Camera-type eye (tissue), 1 donor: ENCODE data around the gene KLHL28. TPM values are rescaled to one million over a fixed set of nuclear protein-coding genes. Genes with fewer than 3 reads are reported as not detected.

ENCODE experiments used
- total RNA-seq: library from RNA; depleted of rRNA; stranded (reverse); fragments of >200 nt; gene quantifications from one replicate; pipeline ENCODE4 v1.2.3, GENCODE V29; 2014

KLHL28 gene, protein sequence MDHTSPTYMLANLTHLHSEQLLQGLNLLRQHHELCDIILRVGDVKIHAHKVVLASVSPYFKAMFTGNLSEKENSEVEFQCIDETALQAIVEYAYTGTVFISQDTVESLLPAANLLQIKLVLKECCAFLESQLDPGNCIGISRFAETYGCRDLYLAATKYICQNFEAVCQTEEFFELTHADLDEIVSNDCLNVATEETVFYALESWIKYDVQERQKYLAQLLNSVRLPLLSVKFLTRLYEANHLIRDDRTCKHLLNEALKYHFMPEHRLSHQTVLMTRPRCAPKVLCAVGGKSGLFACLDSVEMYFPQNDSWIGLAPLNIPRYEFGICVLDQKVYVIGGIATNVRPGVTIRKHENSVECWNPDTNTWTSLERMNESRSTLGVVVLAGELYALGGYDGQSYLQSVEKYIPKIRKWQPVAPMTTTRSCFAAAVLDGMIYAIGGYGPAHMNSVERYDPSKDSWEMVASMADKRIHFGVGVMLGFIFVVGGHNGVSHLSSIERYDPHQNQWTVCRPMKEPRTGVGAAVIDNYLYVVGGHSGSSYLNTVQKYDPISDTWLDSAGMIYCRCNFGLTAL
- total RNA-seq = 53.8 TPM

DNA sequence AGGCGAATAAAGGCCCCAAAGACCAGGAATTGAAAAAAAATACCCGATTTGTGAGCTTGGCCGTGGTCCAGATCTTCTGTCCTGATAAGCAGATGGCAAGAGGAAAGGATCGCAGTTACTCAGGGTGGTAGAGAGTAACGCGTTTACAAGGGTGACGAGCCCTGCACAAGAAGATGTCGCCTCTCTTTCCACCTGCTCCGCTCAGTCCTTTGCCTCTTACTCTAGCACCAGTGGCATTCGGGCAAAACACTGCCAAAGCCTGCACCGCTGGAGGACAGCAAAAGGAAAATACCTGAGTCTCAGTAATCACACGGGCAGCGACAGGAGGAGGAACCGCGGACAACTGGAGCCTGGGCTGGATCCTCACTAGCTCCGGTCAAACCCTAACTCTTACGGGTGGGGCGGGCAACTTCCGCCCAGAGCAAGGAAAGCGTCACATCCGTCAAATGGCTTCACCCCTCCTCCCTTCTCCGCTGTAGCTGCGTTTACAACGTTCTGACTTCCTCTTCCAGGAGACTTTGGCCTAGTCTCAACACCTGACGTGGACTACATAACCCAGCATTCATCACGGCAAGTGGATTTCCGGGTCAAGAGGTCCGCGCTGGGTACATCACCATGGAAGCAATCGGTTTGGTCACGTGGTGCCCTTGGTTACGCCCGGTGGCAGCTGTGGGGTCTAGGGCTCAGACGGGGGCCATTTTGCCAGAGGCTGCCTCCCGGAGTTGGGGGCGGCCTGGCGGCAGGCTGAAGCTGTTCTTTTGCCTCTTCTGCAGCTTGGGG, at the start of gene KLHL28, which contains the start of gene TOGARAM1:
Gene KLHL28 (minus strand): TSS at position 394 of the 780 bp plus-strand sequence. CDS start 16,019 bp downstream, outside the sequence.
Gene TOGARAM1 (plus strand): TSS at position 637 of the 780 bp plus-strand sequence. CDS start 232 bp downstream, outside the sequence.

Other genes with a start within 250 kb of the KLHL28 start
- gene TOGARAM1, start 243 bp upstream of the KLHL28 start, total RNA-seq = 77.0 TPM
- gene PRPF39, start 122.2 kb upstream of the KLHL28 start, total RNA-seq = 96.4 TPM
- gene FKBP3, start 172.5 kb upstream of the KLHL28 start, total RNA-seq = 73.9 TPM
- 17.6 TPM for gene FANCM, start 174.0 kb upstream of the KLHL28 start, total RNA-seq